Lung (tissue), 12 donors: ENCODE results near the gene XRCC3. TPM values are rescaled to one million over a fixed set of nuclear protein-coding genes. Genes with fewer than 3 reads are reported as not detected.

Source experiments
- ATAC-seq: fragments of 200-7000 bp; cut with Tn5 transposase; one replicate; pipeline ENCODE4 v1.9.1; 2020; ENCODE audit warnings: moderate number of reproducible peaks; ENCODE audit not compliant: insufficient read depth, low FRiP score
- DNase-seq, 3 donors: peaks; one replicate each; pipeline ENCODE4 v3.0.0-alpha.2; 2013 to 2017
- H3K27ac ChIP-seq, 2 donors: one replicate each; pipeline ENCODE4 v1.5.1; 2013; ENCODE audit warnings: mild to moderate bottlenecking in 2 of 2, moderate library complexity in 2 of 2, control low read depth in 1 of 2, inconsistent platforms in 1 of 2, low read depth in 1 of 2, low read length in 1 of 2
- H3K27me3 ChIP-seq, 3 donors: one replicate each; pipeline ENCODE4 v1.5.1; 2013; ENCODE audit warnings: low read length in 2 of 3; ENCODE audit not compliant: control insufficient read depth in 3 of 3, insufficient read depth in 3 of 3
- H3K36me3 ChIP-seq, 4 donors: one replicate each; pipeline ENCODE4 v1.5.1; 2013; ENCODE audit warnings: low read length in 4 of 4, mild to moderate bottlenecking in 1 of 4, moderate library complexity in 1 of 4; ENCODE audit not compliant: control insufficient read depth in 4 of 4, insufficient read depth in 4 of 4
- H3K4me1 ChIP-seq, 5 donors: one replicate each; pipeline ENCODE4 v1.5.1; 2013; ENCODE audit warnings: low read length in 5 of 5, mild to moderate bottlenecking in 2 of 5, moderate library complexity in 1 of 5; ENCODE audit not compliant: control insufficient read depth in 5 of 5, insufficient read depth in 5 of 5
- H3K4me3 ChIP-seq: one replicate; pipeline ENCODE4 v1.5.1; 2013; ENCODE audit warnings: mild to moderate bottlenecking, control low read depth, moderate library complexity
- H3K9ac ChIP-seq, 2 donors: one replicate each; pipeline ENCODE4 v1.5.1; 2013; ENCODE audit warnings: low read length in 2 of 2, control low read depth in 1 of 2; ENCODE audit not compliant: insufficient read depth in 1 of 2
- H3K9me3 ChIP-seq, 4 donors: one replicate each; pipeline ENCODE4 v1.5.1; 2013; ENCODE audit warnings: low read length in 3 of 4, mild to moderate bottlenecking in 1 of 4, moderate library complexity in 1 of 4; ENCODE audit not compliant: control insufficient read depth in 4 of 4, insufficient read depth in 3 of 4
- WGBS, 2 donors: extraction: QIAGEN DNeasy Blood & Tissue Kit; methylation state at CpG; one replicate each; pipeline ENCODE4 v1.1.7; 2013; 5-methylcytosine and 5-hydroxymethylcytosine counted together
- polyA plus RNA-seq, 2 donors: library from polyadenylated mRNA; stranded (reverse); fragments of 200-250 nt; gene quantifications; one replicate each; pipeline ENCODE4 v1.2.1, GENCODE V29; 2013
- total RNA-seq, 2 donors: library from RNA; depleted of rRNA in 1 of 2; stranded (reverse); fragments of >200 nt in 1 of 2; gene quantifications; one replicate each; pipeline ENCODE4 v1.2.1, GENCODE V29; 2014 to 2021
- TF ChIP-seq, protein P1 (sequence below): IDR thresholded peaks from 2 replicates; pipeline ENCODE4 v1.5.1; 2012; ENCODE audit warnings: mild to moderate bottlenecking; ENCODE audit errors: control extremely low read depth, extremely low read depth
- donor health status: control.
- donor health status: control.
- donor health status: Bipolar disorder and iron deficiency.
- donor health status: healthy.
- donor health status: DM: yes; HTN: yes; CAD: no.

XRCC3 gene
- total and polyA plus RNA-seq, 4 donors, result 4.4 to 10.4 (median 6.0) TPM

DNA sequence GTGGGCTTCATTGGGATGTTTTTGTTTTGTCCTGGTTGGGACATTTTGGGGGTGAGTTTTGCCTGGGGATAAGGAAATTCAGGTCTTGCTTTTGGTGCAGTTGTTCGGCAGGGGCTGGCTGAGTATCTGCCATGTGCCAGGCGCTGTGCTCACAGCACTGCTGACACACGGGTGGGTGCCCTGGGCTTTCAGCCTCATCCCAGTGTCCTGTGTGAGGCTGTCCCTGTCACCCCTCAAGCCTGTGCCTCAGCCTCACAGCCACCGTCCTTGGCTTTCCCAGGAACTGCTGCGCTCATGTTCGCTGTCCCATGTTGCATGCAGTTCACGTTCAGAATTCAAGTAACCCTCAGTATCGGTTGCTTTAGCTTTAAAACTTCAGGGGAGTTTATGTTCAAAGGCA is 24.9 kb downstream of the XRCC3 start:
- Histone ChIP-seq H3K27ac (peak overlapping the region in 1 of 2 donors; percentile 52), H3K4me1 (peaks cover 0 to 6% (median 0%) of the 10 kb centered on the region in 5 donors), H3K9me3 (peaks cover 0 to 1% (median 0%) of the 10 kb centered on the region in 4 donors), H3K4me3 (no peak overlapping the region), H3K36me3 (peaks cover 25 to 47% (median 35%) of the 10 kb centered on the region in 4 donors), H3K27me3 (no peaks in the 10 kb centered on the region), H3K9ac (no peak overlapping the region)
- ATAC-seq (no peak), DNase-seq (no peak)
- TF ChIP-seq, protein P1, sequence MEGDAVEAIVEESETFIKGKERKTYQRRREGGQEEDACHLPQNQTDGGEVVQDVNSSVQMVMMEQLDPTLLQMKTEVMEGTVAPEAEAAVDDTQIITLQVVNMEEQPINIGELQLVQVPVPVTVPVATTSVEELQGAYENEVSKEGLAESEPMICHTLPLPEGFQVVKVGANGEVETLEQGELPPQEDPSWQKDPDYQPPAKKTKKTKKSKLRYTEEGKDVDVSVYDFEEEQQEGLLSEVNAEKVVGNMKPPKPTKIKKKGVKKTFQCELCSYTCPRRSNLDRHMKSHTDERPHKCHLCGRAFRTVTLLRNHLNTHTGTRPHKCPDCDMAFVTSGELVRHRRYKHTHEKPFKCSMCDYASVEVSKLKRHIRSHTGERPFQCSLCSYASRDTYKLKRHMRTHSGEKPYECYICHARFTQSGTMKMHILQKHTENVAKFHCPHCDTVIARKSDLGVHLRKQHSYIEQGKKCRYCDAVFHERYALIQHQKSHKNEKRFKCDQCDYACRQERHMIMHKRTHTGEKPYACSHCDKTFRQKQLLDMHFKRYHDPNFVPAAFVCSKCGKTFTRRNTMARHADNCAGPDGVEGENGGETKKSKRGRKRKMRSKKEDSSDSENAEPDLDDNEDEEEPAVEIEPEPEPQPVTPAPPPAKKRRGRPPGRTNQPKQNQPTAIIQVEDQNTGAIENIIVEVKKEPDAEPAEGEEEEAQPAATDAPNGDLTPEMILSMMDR, result no peak
- WGBS, 2 donors, result 93% methylated on average over 8 of the region's 8 CpGs

DNA sequence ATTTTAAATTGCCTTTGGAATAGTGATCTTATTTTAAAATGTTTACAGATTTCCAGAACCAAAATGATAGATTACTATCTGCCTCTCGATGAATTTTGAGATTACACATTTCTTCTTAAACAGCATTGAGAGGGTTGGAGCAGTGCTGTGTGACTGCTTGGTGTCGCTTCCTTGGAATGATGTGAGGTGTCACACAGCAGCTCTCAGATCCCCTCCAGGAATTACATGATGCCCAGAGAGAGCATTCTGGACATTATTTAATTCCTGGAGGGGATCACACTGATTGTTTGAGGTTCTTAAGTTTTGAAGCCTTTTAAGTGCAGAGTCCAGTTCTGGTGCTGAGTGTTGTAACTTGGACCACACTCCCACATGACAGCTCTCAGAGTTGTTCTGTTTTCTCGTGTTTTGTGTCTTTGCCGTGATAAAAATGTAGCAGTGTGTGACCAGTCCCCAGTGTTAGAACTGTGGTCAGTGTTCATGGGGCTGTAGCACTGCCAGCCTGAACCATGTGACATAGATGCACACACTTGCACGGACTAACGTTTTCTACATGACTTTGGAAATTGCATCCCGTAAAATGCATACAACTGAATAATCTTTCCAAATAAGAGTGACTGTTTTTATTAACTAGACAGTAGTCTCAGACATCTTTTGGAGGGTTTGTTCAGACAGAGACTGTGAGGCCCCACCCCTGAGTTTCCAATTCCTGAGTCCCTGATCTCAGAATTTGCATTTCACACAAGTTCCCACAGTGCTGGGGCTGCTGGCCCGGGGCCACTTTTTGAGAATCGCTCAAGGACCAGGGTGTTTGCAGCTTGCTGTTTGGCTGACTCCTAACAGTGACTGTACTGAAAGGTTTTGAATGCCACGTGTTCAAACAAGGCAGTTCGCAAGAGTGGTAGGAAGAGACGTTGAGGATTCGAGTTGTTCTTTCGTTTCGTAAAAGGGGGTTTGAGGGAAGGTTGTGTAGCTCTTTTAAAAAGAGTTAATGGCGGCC is 26.0 kb downstream of the XRCC3 start:
- DNase-seq (peak; percentile 36 to 75 (median 59)), ATAC-seq (peak; percentile 51)
- peaks cover 23 to 46% (median 34%) of the 10 kb centered on the region in 4 donors for H3K36me3 ChIP-seq
- 66 to 82% methylated on average over 16 of the region's 16 CpGs for WGBS, 2 donors
- H3K4me1 ChIP-seq, result peaks cover 0 to 6% (median 0%) of the 10 kb centered on the region in 5 donors
- no peak overlapping the region for H3K9ac ChIP-seq
- no peaks in the 10 kb centered on the region for H3K27me3 ChIP-seq
- peaks cover 0 to 1% (median 0%) of the 10 kb centered on the region in 4 donors for H3K9me3 ChIP-seq
- TF ChIP-seq, protein P1, result no peak
- peak overlapping the region; percentile 11 to 39 for H3K27ac ChIP-seq
- no peak overlapping the region for H3K4me3 ChIP-seq

DNA sequence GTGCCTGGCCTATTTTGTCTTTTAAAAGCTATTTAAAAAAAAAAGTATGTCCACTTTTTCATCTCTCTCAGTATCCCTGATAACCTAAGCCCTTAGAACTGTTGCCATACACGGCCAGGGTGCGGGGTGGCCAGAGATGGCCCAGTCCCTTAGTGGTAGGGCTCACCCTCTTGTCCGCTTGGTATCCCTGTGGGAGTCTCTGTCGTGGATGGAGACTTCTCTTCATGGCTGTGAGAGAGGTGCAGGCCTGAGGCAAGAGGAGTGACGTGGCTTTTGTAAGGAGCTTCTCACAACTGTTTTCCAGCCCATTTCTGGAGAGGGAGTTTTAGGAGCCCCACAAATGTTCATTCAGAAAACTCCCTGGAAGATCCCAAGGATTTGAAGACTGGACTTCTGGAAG is 26.8 kb downstream of the XRCC3 start:
- Histone ChIP-seq H3K27me3 (no peaks in the 10 kb centered on the region), H3K4me1 (peaks cover 0 to 6% (median 3%) of the 10 kb centered on the region in 5 donors), H3K36me3 (peaks cover 19 to 45% (median 29%) of the 10 kb centered on the region in 4 donors), H3K27ac (no peak overlapping the region), H3K4me3 (no peak overlapping the region), H3K9ac (no peak overlapping the region), H3K9me3 (peaks cover 0 to 1% (median 0%) of the 10 kb centered on the region in 4 donors)
- ATAC-seq, result no peak
- 94 to 95% methylated on average over 5 of the region's 5 CpGs for WGBS, 2 donors
- TF ChIP-seq, protein P1, result no peak
- DNase-seq, result no peak
